Adrenal gland (tissue), 12 donors: ENCODE results near the gene KRTAP10-2. TPM values are rescaled to one million over a fixed set of nuclear protein-coding genes. Genes with fewer than 3 reads are reported as not detected.
"Not testable (repeated sequence)": the region's sequence is repeated elsewhere in the genome, so short reads cannot be mapped to it uniquely, and the experiment has no call there.

Experiments
- DNase-seq, 7 donors: peaks; one replicate each; pipeline ENCODE4 v3.0.0-alpha.2; 2019 to 2020
- H3K27ac ChIP-seq, 5 donors: fragments of 200-600 bp; sonication (generic) in 4 of 5; 1 replicate in 3 of 5; 2 replicates in 2 of 5; pipeline versions ENCODE4 v1.5.1 to v1.8.0; 2016 to 2020; ENCODE audit warnings: mild to moderate bottlenecking in 1 of 5
- H3K27me3 ChIP-seq: fragments of 200-600 bp; 2 replicates; pipeline ENCODE4 v1.8.0; 2021
- H3K36me3 ChIP-seq, 2 donors: fragments of 200-600 bp; replicated peaks in 1 of 2; 1 replicate in 1 of 2; 2 replicates in 1 of 2; pipeline versions ENCODE4 v1.5.1 to v1.8.0; 2018 to 2022
- H3K4me1 ChIP-seq, 2 donors: fragments of 200-600 bp; replicated peaks in 1 of 2; 1 replicate in 1 of 2; 2 replicates in 1 of 2; pipeline versions ENCODE4 v1.5.1 to v1.8.0; 2018 to 2021
- H3K4me3 ChIP-seq, 4 donors: fragments of 200-600 bp; sonication (generic) in 3 of 4; one replicate each; pipeline ENCODE4 v1.5.1; 2016 to 2018
- H3K9me3 ChIP-seq, 3 donors: fragments of 200-600 bp; sonication (generic) in 1 of 3; replicated peaks in 1 of 3; 1 replicate in 2 of 3; 2 replicates in 1 of 3; pipeline versions ENCODE4 v1.5.1 to v1.8.0; 2016 to 2021
- POLR2A ChIP-seq, 2 donors: fragments of 450-650 bp; IDR thresholded peaks; one replicate each; pipeline ENCODE4 v1.6.1; 2017; ENCODE audit warnings: antibody characterized with exemption in 2 of 2, mild to moderate bottlenecking in 2 of 2, moderate library complexity in 1 of 2
- WGBS, 4 donors: extraction: QIAGEN DNeasy Blood & Tissue Kit in 2 of 4; methylation state at CpG; one replicate each; pipeline versions ENCODE4 v1.1.5 to v1.1.7; 2013 to 2017; 5-methylcytosine and 5-hydroxymethylcytosine counted together
- intact Hi-C, 2 donors: fragments of 100-400 bp; cut with DNase I; formaldehyde crosslinking; loops; one replicate each; pipeline versions ENCODE4 v1.14.1 to v1.15.0; 2022 to 2023
- polyA plus RNA-seq, 3 donors: library from polyadenylated mRNA; stranded (reverse); fragments of 200-250 nt in 2 of 3; fragments of 350-450 nt in 1 of 3; fragmentation: Illumina TruSeq in 1 of 3; extraction: RNeasy Lipid Tissue Mini Kit (QIAGEN cat#74804) in 1 of 3; gene quantifications; one replicate each; pipeline ENCODE4 v1.2.3, GENCODE V29; 2013 to 2014
- total RNA-seq, 9 donors: library from RNA; depleted of rRNA in 4 of 9; stranded (reverse); fragments of >200 nt in 4 of 9; fragments of 120-200 nt in 1 of 9; fragmentation: NEBNext Ultra II Directional in 1 of 9; extraction: Animal tissue kit (Norgen Biotek cat#: 25700) in 1 of 9; gene quantifications; one replicate each; pipeline versions ENCODE4 v1.1.0 to v1.2.4, GENCODE V29; 2013 to 2023
- TF ChIP-seq, protein P1 (sequence below), 6 experiments: fragments of 450-650 bp in 4 of 6; fragments of 200-600 bp in 2 of 6; sonication (generic) in 1 of 6; IDR thresholded peaks; 1 replicate in 5 of 6; 2 replicates in 1 of 6; pipeline versions ENCODE4 v1.5.1 to v1.8.0; 2016 to 2021; ENCODE audit warnings: antibody characterized with exemption in 6 of 6, mild to moderate bottlenecking in 2 of 6, moderate library complexity in 1 of 6
- donor health status: healthy with polysubstance abuse.
- donor health status: Bipolar disorder and iron deficiency.
- donor health status: DM: yes; HTN: yes; CAD: no.
- donor health status: DM: no; HTN: no; CAD: no.
- donor health status: DM: no; HTN: no; CAD: no.
- donor health status: DM: yes; HTN: yes; CAD: no.

The KRTAP10-2 gene
- total and polyA plus RNA-seq, 12 donors: not detected

DNA sequence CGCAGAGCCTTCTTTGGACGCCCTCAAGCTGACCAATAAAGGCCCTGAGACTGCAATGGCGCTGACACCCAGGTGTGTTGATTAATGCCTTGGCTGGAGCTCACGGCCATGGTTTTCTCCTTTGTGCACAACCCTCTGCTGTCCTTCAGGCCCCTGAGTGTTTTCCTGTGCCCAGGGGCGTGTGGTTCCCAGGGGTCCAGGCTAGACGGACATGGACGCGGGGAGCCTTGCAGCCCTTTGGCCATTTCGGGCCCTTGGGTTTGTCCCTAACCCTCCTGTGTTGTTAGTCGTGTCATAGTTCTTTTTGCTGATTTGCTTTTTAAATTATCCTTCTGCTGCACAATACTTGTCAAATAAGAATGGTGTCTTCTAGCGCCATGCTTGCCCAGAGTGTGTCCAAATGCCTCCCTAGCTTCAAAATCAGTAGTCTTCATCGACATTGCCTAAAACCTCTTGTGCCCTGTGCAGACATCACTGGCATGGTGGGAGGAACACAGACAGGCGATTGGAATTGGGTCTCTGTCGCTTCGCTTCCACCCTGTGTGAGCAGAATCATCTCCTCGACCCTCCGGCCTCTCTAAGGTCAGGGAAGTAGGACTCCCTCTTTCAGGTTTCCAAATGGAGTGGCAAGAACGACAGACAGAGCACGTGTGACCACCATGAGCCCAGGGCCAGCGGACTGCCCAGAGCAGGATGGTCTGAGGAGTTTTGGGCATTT is 24.2 kb upstream of the KRTAP10-2 start:
- Histone ChIP-seq H3K36me3 (no peaks in the 10 kb centered on the region), H3K27me3 (peaks cover 3% of the 10 kb centered on the region), H3K27ac (no peak overlapping the region), H3K4me3 (no peak overlapping the region), H3K9me3 (no peaks in the 10 kb centered on the region), H3K4me1 (no peaks in the 10 kb centered on the region)
- TF ChIP-seq, protein P1, sequence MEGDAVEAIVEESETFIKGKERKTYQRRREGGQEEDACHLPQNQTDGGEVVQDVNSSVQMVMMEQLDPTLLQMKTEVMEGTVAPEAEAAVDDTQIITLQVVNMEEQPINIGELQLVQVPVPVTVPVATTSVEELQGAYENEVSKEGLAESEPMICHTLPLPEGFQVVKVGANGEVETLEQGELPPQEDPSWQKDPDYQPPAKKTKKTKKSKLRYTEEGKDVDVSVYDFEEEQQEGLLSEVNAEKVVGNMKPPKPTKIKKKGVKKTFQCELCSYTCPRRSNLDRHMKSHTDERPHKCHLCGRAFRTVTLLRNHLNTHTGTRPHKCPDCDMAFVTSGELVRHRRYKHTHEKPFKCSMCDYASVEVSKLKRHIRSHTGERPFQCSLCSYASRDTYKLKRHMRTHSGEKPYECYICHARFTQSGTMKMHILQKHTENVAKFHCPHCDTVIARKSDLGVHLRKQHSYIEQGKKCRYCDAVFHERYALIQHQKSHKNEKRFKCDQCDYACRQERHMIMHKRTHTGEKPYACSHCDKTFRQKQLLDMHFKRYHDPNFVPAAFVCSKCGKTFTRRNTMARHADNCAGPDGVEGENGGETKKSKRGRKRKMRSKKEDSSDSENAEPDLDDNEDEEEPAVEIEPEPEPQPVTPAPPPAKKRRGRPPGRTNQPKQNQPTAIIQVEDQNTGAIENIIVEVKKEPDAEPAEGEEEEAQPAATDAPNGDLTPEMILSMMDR (IDR thresholded peaks at IDR 0.05): no peak
- no peak for TF ChIP-seq POLR2A (IDR thresholded peaks at IDR 0.05)
- intact Hi-C loops: no loop called here
- WGBS, 4 donors: 77 to 82% (median 78%) methylated on average over 19 to 20 of the region's 20 CpGs
- DNase-seq: peak in 1 of 7 donors; percentile 14

GRCh38 chr21:44574457-44575306 is 23.4 kb upstream of the KRTAP10-2 start:
- DNase-seq: peak in 1 of 7 donors; percentile 13
- H3K4me1 ChIP-seq: no peaks in the 10 kb centered on the region
- no peaks in the 10 kb centered on the region for H3K9me3 ChIP-seq
- TF ChIP-seq POLR2A (IDR thresholded peaks at IDR 0.05): no peak
- TF ChIP-seq, protein P1 (IDR thresholded peaks at IDR 0.05): no peak
- no peak overlapping the region for H3K27ac ChIP-seq
- no peak overlapping the region for H3K4me3 ChIP-seq
- intact Hi-C loops: no loop called here
- WGBS, 4 donors: 34 to 46% (median 40%) methylated on average over 6 to 21 of the region's 21 CpGs
- H3K27me3 ChIP-seq: peaks cover 3% of the 10 kb centered on the region
- H3K36me3 ChIP-seq: no peaks in the 10 kb centered on the region

- H3K4me1 ChIP-seq, H3K4me3 ChIP-seq, H3K27me3 ChIP-seq, H3K36me3 ChIP-seq, H3K9me3 ChIP-seq, intact Hi-C loops, H3K27ac ChIP-seq: not testable (repeated sequence)
- DNase-seq: peak in 1 of 7 donors; percentile 27
- 34 to 67% (median 57%) methylated on average over 7 to 22 of the region's 25 CpGs for WGBS, 4 donors
Measured at GRCh38 chr21:44573630-44574456, 22.5 kb upstream of the KRTAP10-2 start, which contains the start of gene KRTAP10-4. Gene KRTAP10-4, plus strand, starts transcription at chr21:44573729. Its CDS starts 30 bp downstream, at chr21:44573759.

GRCh38 chr21:44572959-44573583 is 21.8 kb upstream of the KRTAP10-2 start:
- intact Hi-C loops: no loop called here
- H3K27me3 ChIP-seq: peaks cover 3% of the 10 kb centered on the region
- TF ChIP-seq POLR2A (IDR thresholded peaks at IDR 0.05): no peak
- TF ChIP-seq, protein P1 (IDR thresholded peaks at IDR 0.05): no peak
- H3K9me3 ChIP-seq: no peaks in the 10 kb centered on the region
- H3K4me1 ChIP-seq: no peaks in the 10 kb centered on the region
- DNase-seq: peak in 1 of 7 donors; percentile 11
- no peaks in the 10 kb centered on the region for H3K36me3 ChIP-seq
- no peak overlapping the region for H3K27ac ChIP-seq
- WGBS, 4 donors: 72 to 83% (median 76%) methylated on average over 15 of the region's 15 CpGs
- H3K4me3 ChIP-seq: no peak overlapping the region
